HG03378 (cell line): ENCODE measurements around the gene ANKRD13A.
"Not testable (repeated sequence)": the region's sequence is repeated elsewhere in the genome, so short reads cannot be mapped to it uniquely, and the experiment has no call there.

ENCODE experiments used
- ATAC-seq: cut with Tn5 transposase; IDR thresholded peaks from one replicate; pipeline ENCODE4 v1.9.1; 2021; ENCODE audit warnings: mild to moderate bottlenecking, moderate library complexity; ENCODE audit not compliant: unreplicated experiment

ANKRD13A gene

DNA sequence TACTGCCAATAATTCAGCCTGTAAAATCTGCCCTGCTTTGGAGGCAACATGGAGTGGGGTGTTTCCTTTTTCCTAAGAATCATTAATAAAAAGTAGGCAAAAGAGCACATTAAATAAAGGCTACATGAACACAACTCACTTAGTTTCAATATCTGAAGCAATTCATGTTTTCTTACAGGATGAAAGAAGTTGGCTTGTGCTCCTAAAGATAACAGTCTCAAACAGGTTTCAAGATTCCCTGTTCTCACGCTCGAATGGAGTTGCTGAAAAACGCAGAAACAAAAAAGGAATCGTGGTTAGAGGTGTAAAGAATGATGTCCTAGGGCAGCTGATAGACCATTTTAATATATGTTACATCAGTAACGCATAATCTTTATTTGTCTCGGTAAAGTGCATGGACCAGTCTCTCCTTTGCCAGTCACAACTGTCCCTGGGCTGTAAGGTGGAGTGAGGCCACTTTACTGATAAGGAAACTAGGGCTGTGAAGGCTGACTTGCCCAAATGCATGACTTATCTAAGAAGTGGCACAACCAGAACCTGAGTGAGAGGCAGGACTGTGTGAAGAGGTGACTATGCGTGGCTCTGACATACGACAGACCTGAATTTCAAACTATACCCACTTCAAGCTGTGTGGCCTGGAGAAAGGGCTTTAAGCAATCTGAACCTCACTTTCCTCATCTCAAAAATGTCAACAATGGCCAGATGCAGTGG lies 15.6 kb upstream of the ANKRD13A start:
- no peak for ATAC-seq

DNA sequence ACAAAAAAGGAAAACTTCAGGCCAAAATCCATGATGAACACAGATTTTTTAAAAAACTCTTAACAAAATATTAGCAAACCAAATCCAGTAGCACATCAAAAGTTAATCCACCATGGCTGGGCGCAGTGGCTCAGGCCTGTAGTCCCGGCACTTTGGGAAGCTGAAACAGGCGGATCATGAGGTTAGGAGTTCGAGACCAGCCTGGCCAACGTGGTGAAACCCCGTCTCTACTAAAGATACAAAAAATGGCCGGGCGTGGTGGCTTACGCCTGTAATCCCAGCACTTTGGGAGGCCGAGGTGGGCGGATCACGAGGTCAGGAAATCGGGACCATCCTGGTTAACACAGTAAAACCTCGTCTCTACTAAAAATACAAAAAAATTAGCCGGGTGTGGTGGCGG lies 13.0 kb upstream of the ANKRD13A start:
- not testable (repeated sequence) for ATAC-seq

DNA sequence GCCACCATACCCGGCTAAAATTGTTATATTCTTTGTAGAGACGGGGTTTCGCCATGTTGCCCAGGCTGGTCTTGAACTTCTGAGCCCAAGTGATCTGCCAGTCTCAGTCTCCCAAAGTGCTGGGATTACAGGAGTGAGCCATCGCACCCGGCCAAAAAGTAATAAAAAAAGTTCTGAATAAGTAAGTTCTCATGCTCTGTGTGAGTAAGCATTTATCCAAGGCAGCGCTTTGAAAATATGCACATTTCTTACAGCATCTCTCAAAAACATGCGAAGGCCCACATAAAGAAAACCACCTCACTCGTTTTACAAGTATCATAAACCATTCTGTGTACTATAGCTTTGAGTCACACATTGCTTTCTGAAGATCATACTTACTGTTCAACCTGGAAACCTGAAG lies 11.6 kb upstream of the ANKRD13A start:
- no peak for ATAC-seq

DNA sequence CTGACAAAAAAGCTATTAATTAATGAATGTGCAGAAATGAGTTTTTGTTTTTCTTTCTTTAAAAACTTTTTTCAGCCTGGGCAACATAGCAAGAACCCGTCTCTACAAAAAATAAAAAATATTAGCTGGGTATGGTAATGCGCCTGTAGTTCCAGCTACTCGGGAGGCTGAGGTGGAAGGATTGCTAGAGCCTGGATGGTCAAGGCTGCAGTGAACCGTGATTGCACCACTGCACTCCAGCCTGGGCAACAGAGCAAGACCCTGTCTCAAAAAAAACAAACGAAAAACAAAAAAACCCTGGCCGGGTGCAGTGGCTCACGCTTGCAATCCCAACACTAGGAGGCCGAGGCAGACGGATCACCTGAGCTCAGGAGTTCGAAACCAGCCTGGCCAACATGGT lies 11.0 kb upstream of the ANKRD13A start:
- no peak for ATAC-seq

DNA sequence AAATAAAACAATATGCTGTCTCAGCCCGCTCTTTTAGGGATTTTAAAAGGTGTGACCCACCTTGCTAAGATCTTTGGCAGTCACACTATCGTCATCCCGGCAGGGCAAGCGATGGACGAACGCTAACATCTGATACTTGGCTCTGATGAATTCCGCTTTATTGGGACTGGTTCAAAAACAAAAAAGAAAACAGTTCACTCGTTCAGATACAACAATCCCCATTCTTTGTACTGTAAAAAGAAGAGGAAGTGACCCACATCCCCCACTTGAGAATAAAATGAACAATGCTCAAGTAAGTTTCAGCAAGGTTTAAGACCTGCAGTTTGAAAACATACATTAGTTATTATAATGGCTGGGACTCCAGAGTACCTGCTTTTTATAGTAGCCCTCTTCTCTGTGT lies 10.3 kb upstream of the ANKRD13A start:
- no peak for ATAC-seq

DNA sequence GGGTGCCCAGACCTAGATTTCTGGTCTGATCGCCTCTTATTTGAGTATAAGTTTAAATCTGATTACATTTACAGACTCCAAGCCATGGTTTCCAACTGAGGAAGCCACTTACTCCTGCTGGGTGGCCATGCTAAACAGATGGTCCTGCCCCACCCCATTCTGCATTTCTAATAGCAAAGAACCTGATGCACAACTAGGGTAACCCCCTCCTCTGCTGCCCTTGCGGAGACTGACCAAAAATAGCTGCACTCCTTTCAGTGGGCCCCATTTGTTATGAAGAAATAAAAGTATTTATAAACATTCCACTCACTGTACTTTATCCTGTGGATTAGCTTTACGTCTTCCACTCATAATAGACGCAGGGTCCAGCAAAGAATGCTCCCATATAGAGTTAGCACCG lies 9.8 kb upstream of the ANKRD13A start:
- no peak for ATAC-seq

DNA sequence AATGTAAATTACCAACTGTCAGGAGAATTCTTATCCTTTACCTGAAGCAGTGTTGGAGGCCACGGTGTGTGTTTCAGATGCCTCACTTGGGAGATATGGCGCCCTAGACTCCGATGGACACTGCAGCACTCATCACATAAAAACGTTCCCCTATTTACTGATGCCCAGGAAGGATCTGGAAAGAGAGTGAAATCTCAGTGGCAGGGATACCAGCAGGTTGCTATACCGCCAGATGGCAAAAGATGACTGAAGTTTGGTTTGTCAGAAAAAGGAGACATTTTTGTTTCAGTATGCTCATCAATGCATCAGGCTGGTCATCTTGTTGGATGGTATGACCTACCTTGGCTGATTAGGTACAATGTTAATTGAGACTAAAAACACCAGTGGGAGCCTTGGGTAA lies 7.6 kb upstream of the ANKRD13A start:
- no peak for ATAC-seq

DNA sequence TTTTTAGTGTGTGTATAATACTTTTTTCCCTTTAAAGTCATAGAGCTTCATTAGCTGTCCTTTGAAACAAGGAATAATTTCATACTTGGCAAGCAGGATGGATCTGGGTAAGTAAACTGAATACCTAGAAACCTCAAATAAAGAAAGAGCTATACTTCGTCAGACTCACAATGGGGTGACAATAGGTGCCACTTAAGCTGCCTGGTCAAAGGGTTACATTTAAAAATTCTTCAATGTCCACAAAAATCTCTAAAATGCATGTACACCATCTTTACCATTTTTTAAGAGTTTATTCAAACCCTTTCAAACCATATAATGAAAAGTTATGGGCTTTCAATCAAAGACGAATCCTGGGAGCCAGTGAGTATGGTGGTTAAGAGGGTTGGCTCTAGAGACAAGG lies 6.1 kb upstream of the ANKRD13A start:
- no peak for ATAC-seq

DNA sequence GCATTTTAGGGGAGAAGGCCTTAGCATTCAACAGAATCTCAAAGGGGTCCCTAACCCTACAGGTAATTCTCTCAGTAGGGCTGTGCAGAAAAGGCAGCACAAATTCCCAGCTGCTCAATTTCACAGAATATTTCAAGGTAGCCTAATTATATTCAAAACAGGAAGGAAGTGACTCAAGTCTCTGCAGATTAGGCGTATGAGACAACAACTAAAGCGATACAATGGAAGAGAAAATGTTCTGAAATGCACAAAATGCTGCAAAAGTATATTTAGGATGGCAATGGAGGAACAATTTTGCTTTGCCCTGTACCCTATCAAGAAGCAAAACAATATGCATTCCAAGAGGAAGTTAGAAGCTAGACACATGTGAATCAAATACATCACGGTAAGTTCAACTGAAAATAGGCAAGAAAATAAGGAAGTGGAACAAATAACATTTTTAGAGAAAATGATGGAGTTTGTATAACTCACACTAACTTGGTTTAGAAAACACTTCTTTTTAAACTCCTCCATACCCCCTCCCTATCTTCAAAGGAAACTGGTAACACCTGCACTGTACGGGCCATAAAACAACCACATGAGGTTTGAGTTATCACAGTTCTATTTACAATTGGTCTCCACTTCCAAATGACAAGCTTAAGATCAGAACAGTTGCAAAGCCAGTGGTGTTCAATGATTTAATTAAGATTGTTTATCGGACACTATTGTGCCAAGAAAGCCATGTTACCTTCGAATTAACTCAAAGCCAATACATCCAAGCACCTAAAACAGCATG lies 4.6 kb upstream of the ANKRD13A start:
- ATAC-seq: no peak

DNA sequence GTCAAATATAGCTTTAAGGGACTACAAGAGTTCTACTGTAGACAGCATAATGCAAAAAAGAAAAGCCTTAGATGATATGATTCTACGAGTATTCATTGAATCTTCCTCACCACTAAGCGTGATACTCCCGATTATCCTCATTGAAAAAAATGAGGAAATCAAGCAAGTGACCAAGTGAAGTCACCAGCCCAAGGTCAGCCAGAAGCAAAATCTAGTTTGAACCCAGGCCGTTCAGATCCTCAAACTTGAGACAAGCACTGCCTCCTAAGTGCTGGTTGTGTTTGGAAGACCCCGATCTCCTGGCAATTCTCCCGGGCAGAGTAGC lies 3.9 kb upstream of the ANKRD13A start:
- ATAC-seq: no peak

DNA sequence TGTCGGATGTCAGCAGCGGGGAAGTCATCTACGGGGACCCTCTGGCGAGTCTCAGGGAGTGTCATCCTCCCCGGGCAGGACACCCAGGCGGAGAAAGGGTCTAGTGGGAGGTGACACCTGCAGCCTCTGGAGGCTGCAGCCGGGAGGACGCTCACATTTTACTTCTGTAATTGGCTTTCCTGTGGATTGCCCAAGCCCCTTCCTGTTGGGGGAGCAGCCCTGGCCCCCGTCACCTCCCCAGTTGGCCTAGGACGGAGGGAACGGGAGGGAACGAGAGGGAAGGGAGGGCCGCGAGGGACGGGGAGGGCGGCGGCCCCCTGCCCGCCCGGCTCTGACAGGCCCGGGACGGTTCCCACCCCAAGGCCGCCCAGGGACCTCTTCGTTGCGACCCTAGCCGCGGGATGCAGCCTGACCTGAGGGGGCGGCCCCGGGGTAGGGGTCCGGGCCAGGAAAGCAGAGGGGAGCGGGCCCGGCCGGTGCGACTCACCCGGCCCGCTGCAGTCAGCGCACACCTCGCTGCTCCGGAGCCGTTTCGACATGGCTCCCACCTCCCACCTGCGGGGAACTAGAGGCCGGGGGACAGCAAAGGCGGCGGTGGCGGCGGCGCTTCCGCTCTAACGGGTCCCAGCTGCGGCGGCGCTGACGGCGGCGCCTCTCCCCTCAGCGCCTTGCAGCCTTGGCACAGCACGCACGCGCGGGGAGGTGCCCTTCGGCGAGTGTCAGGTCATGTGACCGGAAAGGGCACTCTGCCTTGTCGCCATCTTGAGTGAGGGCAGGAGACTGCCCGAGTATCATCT lies 3.3 kb upstream of the ANKRD13A start, which contains the start of gene GIT2:
GIT2 (minus strand) TSS at position 683 of the 797 bp plus-strand sequence; CDS start at position 539, 144 bp downstream.
- ATAC-seq: peak; percentile 58

DNA sequence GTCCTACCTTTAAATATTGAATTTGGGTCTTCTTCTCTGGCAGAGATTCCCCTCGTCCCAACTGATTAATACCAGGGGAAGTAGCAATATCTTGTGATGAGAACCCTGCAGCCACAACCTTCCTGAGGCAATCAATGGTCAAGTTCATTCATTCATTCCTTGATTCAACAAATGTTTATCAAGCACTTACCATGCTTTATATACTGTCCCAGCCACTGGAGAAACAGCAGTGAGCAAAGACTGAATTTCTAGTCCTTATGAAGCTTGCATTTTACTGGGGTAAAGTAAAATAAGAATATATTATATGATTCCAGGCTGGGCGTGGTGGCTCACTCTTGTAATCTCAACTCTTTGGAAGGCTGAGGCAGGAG lies 2.8 kb upstream of the ANKRD13A start:
- ATAC-seq: no peak

DNA sequence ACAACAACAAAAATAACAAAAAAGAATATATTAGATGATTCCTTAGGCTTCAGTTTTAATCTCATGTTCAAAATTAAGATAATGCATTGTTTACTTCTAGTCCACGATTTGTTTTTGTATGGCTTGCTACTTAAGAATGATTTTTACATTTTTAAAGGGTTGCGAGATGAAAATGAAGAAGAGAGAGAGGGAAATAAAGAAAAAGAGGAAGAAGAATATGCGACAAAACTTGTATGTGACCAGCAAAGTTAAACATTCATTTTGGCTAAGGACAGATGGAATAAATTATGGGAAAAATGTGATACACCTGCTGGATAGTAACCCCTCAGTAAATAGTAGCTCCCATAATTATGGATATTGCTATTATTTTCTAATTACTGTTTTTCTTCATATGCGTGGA lies 1.8 kb upstream of the ANKRD13A start:
- no peak for ATAC-seq

DNA sequence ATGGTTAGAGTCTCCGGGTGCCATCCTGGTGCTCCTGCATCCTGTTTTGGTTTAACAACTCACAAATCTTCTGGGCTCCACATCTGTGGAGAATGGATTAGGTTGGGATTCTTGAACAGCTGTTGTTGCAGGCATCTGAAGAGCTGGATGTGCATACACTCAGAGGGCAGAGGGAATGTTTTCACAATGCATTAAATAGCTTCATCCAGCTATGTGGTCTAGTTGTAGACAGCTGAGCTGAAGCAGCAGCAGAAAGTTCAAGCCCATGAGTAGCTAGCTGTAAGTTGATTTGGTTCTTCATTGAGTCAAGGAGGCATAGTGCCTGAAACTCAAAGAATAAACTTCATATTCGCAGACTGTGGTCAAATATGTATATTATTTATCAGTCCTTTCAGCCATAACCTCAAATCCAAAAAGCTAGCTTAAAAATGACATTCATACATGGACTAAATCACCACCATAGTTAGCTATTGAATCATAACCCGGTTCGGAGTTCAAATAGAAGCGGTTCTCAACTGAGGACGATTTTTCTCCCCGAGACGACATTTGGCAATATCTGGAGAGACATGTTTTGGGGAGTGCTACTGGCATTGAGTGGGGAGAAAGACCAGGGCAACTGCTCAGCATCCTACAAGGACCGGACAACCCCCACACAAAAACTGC lies 858 bp upstream of the ANKRD13A start:
- ATAC-seq: no peak

DNA sequence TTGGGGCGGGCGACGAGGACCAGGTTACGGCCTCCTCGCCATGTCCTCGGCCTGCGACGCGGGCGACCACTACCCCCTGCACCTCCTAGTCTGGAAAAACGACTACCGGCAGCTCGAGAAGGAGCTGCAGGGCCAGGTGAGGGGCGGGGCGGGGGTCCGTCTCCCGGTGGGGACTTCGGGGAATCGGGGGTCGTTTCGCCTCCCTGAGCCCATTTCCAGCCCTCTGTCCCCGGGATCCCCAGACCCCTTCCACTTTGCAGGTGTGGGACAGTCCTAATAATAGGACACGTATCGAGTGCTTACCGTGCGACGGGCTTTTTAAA lies 380 bp downstream of the ANKRD13A start:
- no peak for ATAC-seq

DNA sequence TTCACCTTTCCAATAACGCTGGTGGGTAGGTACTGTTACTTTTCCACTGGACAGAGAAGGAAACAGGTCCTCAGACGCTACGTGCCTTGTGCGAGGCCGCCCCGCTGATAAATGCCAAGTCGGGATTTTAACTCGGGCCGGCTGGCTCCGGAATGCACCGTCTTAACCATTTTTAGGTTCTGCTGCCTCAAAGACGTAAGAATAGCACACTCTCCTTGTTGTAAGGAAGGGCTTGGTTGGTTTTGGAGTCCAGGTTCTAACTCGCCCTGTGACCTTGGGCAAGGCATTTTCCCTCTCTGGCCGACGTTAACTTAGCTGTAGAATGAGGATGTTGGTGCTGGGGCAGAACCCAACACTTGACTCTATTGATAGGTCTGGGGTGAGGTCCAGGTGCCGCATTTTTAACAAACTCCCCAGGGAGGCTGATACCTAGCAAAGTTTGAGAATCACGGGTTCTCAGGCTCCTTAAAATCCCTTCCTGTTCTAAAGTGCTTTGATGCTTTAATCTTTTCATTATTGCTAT lies 814 bp downstream of the ANKRD13A start:
- ATAC-seq: no peak

DNA sequence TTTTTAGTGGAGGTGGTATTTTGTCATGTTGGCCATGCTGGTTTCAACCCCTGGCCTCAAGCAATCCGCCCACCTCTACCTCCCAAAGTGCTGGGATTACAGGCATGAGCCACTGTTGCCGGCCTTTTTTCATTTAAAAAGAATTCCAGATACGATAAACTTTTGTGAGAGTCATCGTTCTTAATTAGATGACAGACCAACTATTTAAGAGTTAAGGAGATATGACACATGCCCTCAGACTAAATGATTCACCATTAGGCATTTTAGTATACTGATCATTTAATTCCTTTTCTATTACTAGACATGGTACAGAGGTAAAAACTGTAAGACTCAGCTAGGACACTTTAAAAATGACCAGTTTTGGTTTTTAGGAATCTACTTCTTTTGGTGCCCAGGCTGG lies 2.4 kb downstream of the ANKRD13A start:
- no peak for ATAC-seq

DNA sequence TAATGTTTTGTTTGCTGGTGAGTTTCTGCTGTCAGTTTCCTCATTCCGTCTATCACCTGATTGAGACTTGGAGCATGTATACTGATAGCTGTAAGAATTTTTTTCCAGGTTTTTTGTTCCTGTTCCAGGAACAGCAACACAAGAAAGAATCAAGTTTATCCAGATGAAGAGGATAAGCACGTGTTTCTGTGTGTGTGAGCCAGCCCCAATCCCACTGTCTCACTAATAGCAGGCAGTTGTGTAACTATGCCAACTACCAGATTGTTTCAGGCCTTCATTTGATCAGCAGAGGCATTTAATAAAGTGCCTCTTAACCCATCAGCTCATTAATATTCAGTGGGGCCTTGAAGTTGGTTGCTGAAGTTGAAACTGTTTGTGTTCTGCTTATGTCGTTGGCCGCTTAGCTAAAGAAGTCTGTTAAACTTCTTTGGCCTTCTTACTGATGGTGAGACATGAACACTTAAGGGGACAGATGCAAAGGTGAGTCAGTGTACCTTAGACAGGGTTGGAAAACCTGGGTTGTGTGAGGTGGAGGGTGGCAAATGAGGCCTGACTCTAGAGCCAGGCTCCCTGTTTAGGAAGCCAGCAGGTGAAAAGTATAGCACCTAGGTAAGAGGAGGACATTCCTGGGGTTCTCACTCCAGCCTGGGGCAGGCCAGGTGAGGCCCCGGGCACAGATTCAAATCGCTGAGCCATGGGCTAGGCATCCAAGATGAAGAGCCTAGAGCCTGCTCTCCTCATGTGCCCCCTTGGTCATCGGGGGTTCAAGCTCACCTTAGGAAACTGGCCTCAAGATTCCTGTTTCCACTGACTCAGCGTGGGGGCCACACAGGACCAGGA lies 3.7 kb downstream of the ANKRD13A start:
- no peak for ATAC-seq

DNA sequence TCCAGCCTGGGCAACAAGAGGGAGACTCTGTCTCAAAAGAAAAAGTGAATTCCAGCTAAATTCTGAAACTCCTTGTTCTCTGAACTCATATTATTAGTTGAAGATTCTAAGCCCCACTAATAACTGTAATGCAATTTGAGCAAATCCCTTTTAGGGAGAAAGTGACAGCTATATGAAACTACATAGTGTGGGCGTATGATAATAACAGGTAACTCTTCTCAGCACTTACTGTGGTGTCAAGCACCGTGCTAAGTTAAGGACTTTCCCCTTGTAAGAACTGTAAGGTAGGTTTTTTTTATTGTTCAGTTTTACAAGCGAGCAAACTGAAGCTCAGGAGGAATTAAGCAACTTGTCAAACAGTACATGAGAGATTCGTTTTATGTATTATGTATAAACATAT lies 5.4 kb downstream of the ANKRD13A start:
- ATAC-seq: peak; percentile 57

DNA sequence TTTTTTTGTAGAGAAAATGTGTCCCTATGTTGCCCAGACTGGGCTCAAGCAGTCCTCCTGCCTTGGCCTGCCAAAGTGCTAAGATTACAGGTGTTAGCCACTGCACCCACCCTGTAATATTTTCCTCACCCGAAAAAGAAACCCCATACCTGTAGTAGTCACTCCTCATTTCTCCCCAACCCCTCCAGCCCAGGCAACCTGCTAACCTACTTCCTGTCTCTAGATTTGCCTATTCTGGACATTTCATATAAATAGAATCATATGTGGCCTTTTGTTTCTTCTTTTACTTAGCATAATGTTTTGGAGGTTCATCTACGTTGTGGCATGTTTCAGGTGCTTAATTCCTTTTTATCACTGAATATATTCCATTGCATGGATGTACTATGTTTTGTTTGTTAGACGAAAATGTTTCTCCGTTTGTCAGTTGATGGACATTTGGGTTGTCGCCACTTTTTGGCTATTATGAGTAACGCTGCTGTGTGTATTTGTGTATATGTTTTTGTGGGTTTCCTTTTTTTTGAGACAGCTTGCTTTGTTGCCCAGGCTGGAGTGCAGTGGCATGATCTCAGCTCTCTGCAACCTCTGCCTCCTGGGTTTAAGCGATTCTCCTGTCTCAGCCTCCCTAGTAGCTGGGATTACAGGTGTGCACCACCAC lies 6.2 kb downstream of the ANKRD13A start:
- ATAC-seq: peak; percentile 46
